ES-I3 (cell line): ENCODE results near the gene OSBP2.

ENCODE experiments used
- H3K36me3 ChIP-seq: 2 replicates; pipeline ENCODE4 v1.6.1; 2013; ENCODE audit warnings: mild to moderate bottlenecking, low read length, control low read depth, moderate library complexity; ENCODE audit not compliant: insufficient read depth
- H3K4me1 ChIP-seq: 2 replicates; pipeline ENCODE4 v1.6.1; 2013; ENCODE audit warnings: mild to moderate bottlenecking, control low read depth, low read length; ENCODE audit not compliant: insufficient read depth
- H3K9ac ChIP-seq: 2 replicates; pipeline ENCODE4 v1.6.1; 2013; ENCODE audit warnings: low read depth, mild to moderate bottlenecking, low read length, moderate library complexity
- H3K9me3 ChIP-seq: 2 replicates; pipeline ENCODE4 v1.6.1; 2013; ENCODE audit warnings: mild to moderate bottlenecking, low read length, moderate library complexity; ENCODE audit not compliant: control insufficient read depth, insufficient read depth

The OSBP2 gene

GRCh38 chr22:30858976-30859713 is 164.5 kb downstream of the OSBP2 start:
- Histone ChIP-seq H3K36me3 (no peaks in the 10 kb centered on the region), H3K9ac (no peak overlapping the region), H3K9me3 (no peaks in the 10 kb centered on the region), H3K4me1 (no peaks in the 10 kb centered on the region)

- Histone ChIP-seq H3K9ac (no peak overlapping the region), H3K4me1 (no peaks in the 10 kb centered on the region), H3K36me3 (no peaks in the 10 kb centered on the region), H3K9me3 (no peaks in the 10 kb centered on the region)
Measured at GRCh38 chr22:30859714-30860095, 165.0 kb downstream of the OSBP2 start.

- Histone ChIP-seq H3K9ac (no peak overlapping the region), H3K4me1 (no peaks in the 10 kb centered on the region), H3K36me3 (no peaks in the 10 kb centered on the region), H3K9me3 (no peaks in the 10 kb centered on the region)
Measured at GRCh38 chr22:30860176-30861105, 165.8 kb downstream of the OSBP2 start.

GRCh38 chr22:30861131-30861530 is 166.5 kb downstream of the OSBP2 start:
- Histone ChIP-seq H3K9me3 (no peaks in the 10 kb centered on the region), H3K4me1 (no peaks in the 10 kb centered on the region), H3K9ac (no peak overlapping the region), H3K36me3 (no peaks in the 10 kb centered on the region)

- no peaks in the 10 kb centered on the region for H3K36me3 ChIP-seq
- H3K4me1 ChIP-seq = no peaks in the 10 kb centered on the region
- H3K9me3 ChIP-seq = no peaks in the 10 kb centered on the region
- H3K9ac ChIP-seq = no peak overlapping the region
Measured at GRCh38 chr22:30861688-30862552, 167.2 kb downstream of the OSBP2 start.

GRCh38 chr22:30863081-30863833 is 168.6 kb downstream of the OSBP2 start:
- H3K36me3 ChIP-seq = no peaks in the 10 kb centered on the region
- H3K9ac ChIP-seq = no peak overlapping the region
- no peaks in the 10 kb centered on the region for H3K9me3 ChIP-seq
- H3K4me1 ChIP-seq = no peaks in the 10 kb centered on the region

- no peaks in the 10 kb centered on the region for H3K4me1 ChIP-seq
- no peaks in the 10 kb centered on the region for H3K9me3 ChIP-seq
- no peak overlapping the region for H3K9ac ChIP-seq
- no peaks in the 10 kb centered on the region for H3K36me3 ChIP-seq
Measured at GRCh38 chr22:30864441-30865420, 170.1 kb downstream of the OSBP2 start.

GRCh38 chr22:30865656-30866055 is 171.0 kb downstream of the OSBP2 start:
- no peak overlapping the region for H3K9ac ChIP-seq
- no peaks in the 10 kb centered on the region for H3K4me1 ChIP-seq
- no peaks in the 10 kb centered on the region for H3K9me3 ChIP-seq

GRCh38 chr22:30866216-30866615 is 171.5 kb downstream of the OSBP2 start:
- no peak overlapping the region for H3K9ac ChIP-seq
- H3K4me1 ChIP-seq = no peaks in the 10 kb centered on the region
- H3K9me3 ChIP-seq = no peaks in the 10 kb centered on the region
- H3K36me3 ChIP-seq = no peaks in the 10 kb centered on the region

More at GRCh38 chr22:30865656-30866055, 171.0 kb downstream of the OSBP2 start:
- no peaks in the 10 kb centered on the region for H3K36me3 ChIP-seq

- no peak overlapping the region for H3K9ac ChIP-seq
Measured at GRCh38 chr22:30866811-30867271, 172.2 kb downstream of the OSBP2 start.

GRCh38 chr22:30867746-30868662 is 173.3 kb downstream of the OSBP2 start:
- Histone ChIP-seq H3K9me3 (no peaks in the 10 kb centered on the region), H3K4me1 (no peaks in the 10 kb centered on the region), H3K9ac (no peak overlapping the region), H3K36me3 (no peaks in the 10 kb centered on the region)

More at GRCh38 chr22:30866811-30867271, 172.2 kb downstream of the OSBP2 start:
- no peaks in the 10 kb centered on the region for H3K4me1 ChIP-seq
- no peaks in the 10 kb centered on the region for H3K36me3 ChIP-seq
- no peaks in the 10 kb centered on the region for H3K9me3 ChIP-seq
